ENCODE results near the gene P2RY12. TPM values are rescaled to one million over a fixed set of nuclear protein-coding genes. Genes with fewer than 3 reads are reported as not detected.

Gene P2RY12
- total RNA-seq, 2 donors from 2014 or later, result 0.78 TPM; not detected in 1

DNA sequence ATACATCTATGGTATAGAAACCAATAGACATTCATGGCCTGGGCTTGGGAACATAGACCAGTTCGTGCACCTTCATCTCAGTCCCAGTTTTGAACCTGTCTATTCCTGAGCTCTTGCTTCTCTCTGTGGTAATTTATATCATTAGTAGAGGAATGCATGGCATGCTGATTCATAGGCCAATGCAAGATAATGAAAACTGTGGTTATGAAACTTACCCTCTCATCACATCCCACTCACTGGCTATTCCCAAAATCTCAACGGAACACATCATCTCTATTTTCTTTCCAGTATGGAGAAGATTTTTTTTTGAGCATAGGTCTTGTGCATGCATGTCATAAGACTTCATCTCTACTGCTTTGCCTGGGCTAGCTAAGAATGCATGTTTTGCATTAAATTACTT is 18.7 kb upstream of the P2RY12 start:
- DNase-seq (no peak), ATAC-seq (no peak)
- 80 to 88% methylated on average over 2 of the region's 2 CpGs for WGBS, 2 donors
- Histone ChIP-seq H3K4me3 (no peak overlapping the region), H3K9me3 (no peaks in the 10 kb centered on the region), H3K27me3 (no peaks in the 10 kb centered on the region), H3K36me3 (replicated peaks in 1 of 2; ENCODE audit: insufficient read depth in 1 of 2, low read depth in 2 of 2) (no peaks in the 10 kb centered on the region), H3K4me1 (no peaks in the 10 kb centered on the region), H3K27ac (no peak overlapping the region)
- intact Hi-C loops (cut with DNase I), result no loop called here
- TF ChIP-seq POLR2A (IDR thresholded peaks at IDR 0.05), result no peak
- TF ChIP-seq, protein P1, sequence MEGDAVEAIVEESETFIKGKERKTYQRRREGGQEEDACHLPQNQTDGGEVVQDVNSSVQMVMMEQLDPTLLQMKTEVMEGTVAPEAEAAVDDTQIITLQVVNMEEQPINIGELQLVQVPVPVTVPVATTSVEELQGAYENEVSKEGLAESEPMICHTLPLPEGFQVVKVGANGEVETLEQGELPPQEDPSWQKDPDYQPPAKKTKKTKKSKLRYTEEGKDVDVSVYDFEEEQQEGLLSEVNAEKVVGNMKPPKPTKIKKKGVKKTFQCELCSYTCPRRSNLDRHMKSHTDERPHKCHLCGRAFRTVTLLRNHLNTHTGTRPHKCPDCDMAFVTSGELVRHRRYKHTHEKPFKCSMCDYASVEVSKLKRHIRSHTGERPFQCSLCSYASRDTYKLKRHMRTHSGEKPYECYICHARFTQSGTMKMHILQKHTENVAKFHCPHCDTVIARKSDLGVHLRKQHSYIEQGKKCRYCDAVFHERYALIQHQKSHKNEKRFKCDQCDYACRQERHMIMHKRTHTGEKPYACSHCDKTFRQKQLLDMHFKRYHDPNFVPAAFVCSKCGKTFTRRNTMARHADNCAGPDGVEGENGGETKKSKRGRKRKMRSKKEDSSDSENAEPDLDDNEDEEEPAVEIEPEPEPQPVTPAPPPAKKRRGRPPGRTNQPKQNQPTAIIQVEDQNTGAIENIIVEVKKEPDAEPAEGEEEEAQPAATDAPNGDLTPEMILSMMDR (IDR thresholded peaks at IDR 0.05), result no peak

DNA sequence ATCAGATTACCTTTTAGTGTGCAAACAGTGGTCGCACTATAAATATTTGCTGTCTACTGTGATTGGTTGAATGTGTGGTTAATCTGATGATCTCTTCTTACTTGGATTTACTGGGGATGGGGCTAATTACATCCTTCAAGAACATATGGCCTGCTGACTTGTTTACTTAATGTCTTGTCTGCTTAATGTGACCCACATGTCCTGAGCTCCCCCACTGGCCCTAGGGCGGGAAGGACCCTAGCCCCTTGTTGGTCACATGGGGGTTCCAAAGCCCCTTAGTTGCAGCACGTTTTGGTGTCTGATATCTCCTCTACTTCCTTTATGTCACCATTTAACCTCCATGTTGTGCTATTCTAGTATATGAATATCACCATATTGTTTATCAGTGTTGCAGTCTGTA is 17.8 kb upstream of the P2RY12 start:
- DNase-seq, result no peak
- Histone ChIP-seq H3K4me1 (no peaks in the 10 kb centered on the region), H3K4me3 (no peak overlapping the region), H3K27me3 (no peaks in the 10 kb centered on the region), H3K36me3 (replicated peaks in 1 of 2; ENCODE audit: insufficient read depth in 1 of 2, low read depth in 2 of 2) (no peaks in the 10 kb centered on the region), H3K27ac (no peak overlapping the region), H3K9me3 (no peaks in the 10 kb centered on the region)
- 61 to 64% methylated on average over 3 of the region's 3 CpGs for WGBS, 2 donors
- ATAC-seq, result no peak
- intact Hi-C loops (cut with DNase I), result no loop called here
- TF ChIP-seq, protein P1 (IDR thresholded peaks at IDR 0.05), result no peak
- TF ChIP-seq POLR2A (IDR thresholded peaks at IDR 0.05), result no peak

- no peak overlapping the region for H3K4me3 ChIP-seq
- no peaks in the 10 kb centered on the region for H3K36me3 ChIP-seq (replicated peaks in 1 of 2; ENCODE audit: insufficient read depth in 1 of 2, low read depth in 2 of 2)
- H3K9me3 ChIP-seq, result no peaks in the 10 kb centered on the region
- intact Hi-C loops (cut with DNase I), result no loop called here
- 84 to 88% methylated on average over 4 of the region's 4 CpGs for WGBS, 2 donors
- DNase-seq (no peak), ATAC-seq (no peak)
- no peaks in the 10 kb centered on the region for H3K27me3 ChIP-seq
- no peak for TF ChIP-seq POLR2A (IDR thresholded peaks at IDR 0.05)
- TF ChIP-seq, protein P1 (IDR thresholded peaks at IDR 0.05), result no peak
- H3K27ac ChIP-seq, result no peak overlapping the region
- H3K4me1 ChIP-seq, result no peaks in the 10 kb centered on the region
Measured at GRCh38 chr3:151400341-151400740, 15.8 kb upstream of the P2RY12 start.

DNA sequence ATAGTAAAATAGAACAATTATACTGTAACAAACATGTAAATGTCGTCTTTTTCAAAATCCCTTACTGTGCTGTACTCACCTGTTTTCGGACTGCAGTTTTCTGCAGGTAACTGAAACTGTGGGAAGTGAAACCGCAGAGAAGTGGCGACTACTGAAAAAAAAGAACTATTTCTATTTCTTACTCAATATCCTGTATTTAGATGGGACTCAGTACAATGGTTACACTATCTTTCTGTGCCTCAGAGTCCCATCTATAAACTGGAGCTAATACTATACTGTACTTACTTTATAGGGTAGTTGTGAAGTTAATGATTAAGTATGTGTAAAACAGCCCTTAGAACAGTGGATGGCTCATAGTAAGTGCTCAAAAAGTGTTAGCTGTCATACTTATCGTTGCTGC is 14.3 kb upstream of the P2RY12 start:
- Histone ChIP-seq H3K4me3 (no peak overlapping the region), H3K27me3 (no peaks in the 10 kb centered on the region), H3K9me3 (no peaks in the 10 kb centered on the region), H3K27ac (no peak overlapping the region), H3K36me3 (replicated peaks in 1 of 2; ENCODE audit: insufficient read depth in 1 of 2, low read depth in 2 of 2) (no peaks in the 10 kb centered on the region), H3K4me1 (no peaks in the 10 kb centered on the region)
- no peak for ATAC-seq
- no peak for TF ChIP-seq POLR2A (IDR thresholded peaks at IDR 0.05)
- TF ChIP-seq, protein P1 (IDR thresholded peaks at IDR 0.05), result no peak
- intact Hi-C loops (cut with DNase I), result no loop called here
- WGBS, 2 donors, result 68 to 75% methylated on average over 5 of the region's 5 CpGs
- no peak for DNase-seq

DNA sequence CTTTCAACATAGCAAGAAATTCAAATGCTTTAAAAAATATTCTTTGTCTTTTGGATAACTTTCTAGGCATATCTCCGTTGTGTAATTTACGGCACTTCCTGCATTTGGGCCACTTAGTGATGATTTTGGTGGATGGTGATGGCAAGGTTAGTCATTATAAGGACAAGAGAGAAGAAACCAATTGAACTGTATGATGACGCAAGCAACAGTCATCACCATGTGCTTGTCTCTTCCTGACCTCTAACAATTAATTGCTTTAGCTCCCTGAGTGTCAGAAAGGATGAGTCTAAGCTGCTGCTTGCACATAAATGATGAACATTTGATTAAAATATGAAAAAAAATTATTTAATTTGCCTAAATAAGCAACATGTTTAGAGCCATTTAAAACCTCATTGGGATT is 11.3 kb upstream of the P2RY12 start:
- H3K4me3 ChIP-seq, result no peak overlapping the region
- intact Hi-C loops (cut with DNase I), result no loop called here
- no peaks in the 10 kb centered on the region for H3K4me1 ChIP-seq
- DNase-seq (no peak), ATAC-seq (no peak)
- no peak for TF ChIP-seq POLR2A (IDR thresholded peaks at IDR 0.05)
- TF ChIP-seq, protein P1 (IDR thresholded peaks at IDR 0.05), result no peak
- WGBS, 2 donors, result 85 to 94% methylated on average over 3 of the region's 3 CpGs
- no peaks in the 10 kb centered on the region for H3K36me3 ChIP-seq (replicated peaks in 1 of 2; ENCODE audit: insufficient read depth in 1 of 2, low read depth in 2 of 2)
- H3K27ac ChIP-seq, result no peak overlapping the region
- no peaks in the 10 kb centered on the region for H3K9me3 ChIP-seq
- no peaks in the 10 kb centered on the region for H3K27me3 ChIP-seq
